ENCODE results near the gene MBNL2.

Gene MBNL2

GRCh38 chr13:97408938-97409337 is 186.8 kb downstream of the MBNL2 start:
- no peak for DNase-seq (ENCODE audit: low read depth in 4 of 4, low spot score in 1 of 4)

GRCh38 chr13:97411984-97412383 is 189.9 kb downstream of the MBNL2 start:
- DNase-seq (ENCODE audit: low read depth in 4 of 4, low spot score in 1 of 4), result no peak

- DNase-seq (ENCODE audit: low read depth in 4 of 4, low spot score in 1 of 4), result no peak
Measured at GRCh38 chr13:97413694-97414093, 191.6 kb downstream of the MBNL2 start.

DNA sequence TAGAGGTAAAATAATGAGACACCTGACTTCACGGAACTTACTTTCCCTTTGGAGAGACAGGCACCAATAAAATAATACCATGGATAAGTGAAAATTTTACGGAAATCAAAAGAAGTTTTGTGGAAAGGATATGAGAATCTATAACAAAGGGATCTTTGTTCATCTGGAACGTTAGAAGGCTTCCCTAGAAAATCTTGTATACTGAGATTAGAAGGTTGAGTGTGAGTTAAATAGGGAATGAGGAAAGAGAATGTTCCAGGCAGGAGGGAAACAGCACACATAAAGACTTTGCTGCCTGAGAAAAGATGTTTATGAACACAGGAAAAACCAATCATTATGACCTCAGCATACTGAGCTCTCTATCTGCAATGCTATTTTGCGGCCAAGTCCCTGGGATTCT is 192.3 kb downstream of the MBNL2 start:
- DNase-seq (ENCODE audit: low read depth in 4 of 4, low spot score in 1 of 4), result no peak

GRCh38 chr13:97417698-97418097 is 195.6 kb downstream of the MBNL2 start:
- DNase-seq (ENCODE audit: low read depth in 4 of 4, low spot score in 1 of 4), result no peak

DNA sequence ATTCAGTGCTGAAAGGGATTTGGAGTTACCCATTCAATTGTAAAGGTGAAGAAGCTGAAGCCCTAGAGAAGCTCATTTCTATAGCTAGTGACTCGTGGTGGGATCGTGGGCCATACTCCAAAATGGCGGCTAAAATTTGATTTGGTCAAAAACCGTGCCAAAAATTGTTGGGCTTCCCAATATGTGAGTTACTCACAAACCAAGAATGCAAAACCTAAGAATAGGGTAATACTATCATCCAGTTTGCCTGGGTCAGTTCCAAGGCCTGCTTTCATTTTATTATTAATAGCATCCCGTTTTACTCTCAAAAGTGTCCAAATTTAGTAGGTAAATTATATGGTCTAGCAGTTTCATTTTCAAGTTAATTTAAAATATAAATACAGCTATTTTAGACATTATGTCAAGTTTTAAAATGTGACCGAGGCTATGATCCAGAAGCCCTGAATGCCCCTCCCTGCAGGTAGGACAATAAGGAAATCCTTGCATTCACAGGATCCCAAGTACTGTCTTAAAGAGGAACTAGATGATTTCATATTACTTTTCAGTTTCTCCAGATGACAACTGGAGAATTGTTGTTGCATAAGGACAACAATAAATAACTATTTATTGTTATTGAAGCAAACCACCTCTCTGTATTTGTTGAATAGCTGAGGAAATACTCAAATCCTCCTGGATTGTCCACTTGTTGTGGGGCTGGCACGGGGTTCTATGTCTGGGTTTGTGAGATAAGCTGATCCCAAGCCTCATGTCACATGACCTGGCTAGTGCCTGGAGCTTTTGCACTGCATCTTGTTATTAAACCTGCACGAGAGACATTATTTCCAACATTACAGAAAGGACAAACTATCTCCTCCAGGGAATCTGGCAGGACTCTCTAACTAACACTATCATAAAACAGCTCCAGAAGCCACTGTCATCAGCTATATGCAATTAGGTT is 200.3 kb downstream of the MBNL2 start:
- DNase-seq (ENCODE audit: low read depth in 4 of 4, low spot score in 1 of 4), result no peak

DNA sequence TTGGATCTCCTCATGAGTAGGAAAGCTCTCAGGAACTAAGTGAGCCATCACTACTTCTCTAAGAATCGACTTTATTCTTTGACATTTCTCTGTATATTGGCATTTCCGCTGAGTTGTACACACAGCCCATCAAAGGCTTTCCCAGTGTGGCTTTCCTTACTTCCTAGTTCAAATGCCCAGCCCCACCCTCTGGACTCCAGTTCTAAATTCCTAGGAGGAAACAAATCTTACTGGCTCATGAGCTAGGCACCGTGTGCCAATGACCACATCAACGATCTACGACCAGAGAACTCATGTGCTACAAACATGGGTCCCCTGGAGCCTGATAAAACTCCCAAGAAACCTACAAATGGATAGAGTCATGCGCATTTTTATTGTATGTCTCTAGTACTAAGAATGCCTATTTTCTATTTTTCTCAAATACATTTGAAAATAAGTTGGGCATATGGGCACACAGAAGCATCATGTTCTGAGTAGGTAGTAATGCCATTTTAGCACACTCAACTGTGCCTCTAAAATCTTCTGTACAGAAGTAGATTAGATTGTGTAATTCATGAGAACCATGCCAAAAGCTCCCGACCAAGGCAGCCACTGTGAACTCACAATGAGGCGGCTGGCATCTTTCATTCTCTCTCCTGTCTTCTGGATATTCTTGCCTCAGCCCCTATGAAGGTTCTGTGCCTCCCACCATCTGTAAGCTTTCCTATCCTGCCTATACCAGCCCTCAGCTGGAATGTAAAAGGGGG is 201.3 kb downstream of the MBNL2 start:
- no peak for DNase-seq (ENCODE audit: low read depth in 4 of 4, low spot score in 1 of 4)

DNA sequence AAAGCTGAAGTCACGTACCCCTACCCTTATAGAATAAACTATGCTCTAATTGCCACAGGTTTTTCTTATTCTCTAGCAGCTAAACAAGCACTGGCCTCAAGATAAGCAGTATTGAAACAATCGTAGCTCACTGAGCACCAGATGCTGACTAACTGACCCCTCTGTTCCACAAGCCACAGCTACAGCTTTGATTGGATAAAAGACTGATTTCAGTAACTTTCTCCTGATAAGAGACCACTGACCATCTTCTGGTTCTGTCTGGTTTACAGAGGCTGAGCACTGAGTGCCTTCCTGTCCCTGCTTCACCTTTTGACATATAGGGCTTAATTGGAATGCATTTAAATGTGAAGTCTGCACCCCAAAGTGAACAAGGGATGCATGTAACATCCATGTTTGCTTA is 203.5 kb downstream of the MBNL2 start:
- DNase-seq (ENCODE audit: low read depth in 4 of 4, low spot score in 1 of 4), result no peak

GRCh38 chr13:97426695-97427094 is 204.6 kb downstream of the MBNL2 start:
- no peak for DNase-seq (ENCODE audit: low read depth in 4 of 4, low spot score in 1 of 4)

DNA sequence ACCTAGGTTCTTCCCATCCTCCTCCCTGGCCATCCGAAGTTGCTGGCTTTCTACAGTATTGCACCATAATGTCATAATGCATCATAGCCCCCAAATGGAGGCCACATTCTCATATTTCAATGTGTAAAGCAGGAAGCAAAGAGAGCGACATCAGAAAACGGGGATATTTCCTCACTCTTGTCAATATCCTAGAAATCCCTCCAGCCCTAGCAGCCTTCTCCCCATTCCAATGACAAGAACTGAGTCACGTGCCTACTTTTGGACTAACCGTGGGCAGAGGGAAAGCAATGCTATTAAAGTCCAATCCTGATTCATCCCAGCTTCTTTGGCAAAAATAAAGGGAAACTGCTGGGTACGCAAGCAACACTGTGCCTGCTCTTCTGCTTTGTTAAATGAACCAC is 207.5 kb downstream of the MBNL2 start:
- DNase-seq (ENCODE audit: low read depth in 4 of 4, low spot score in 1 of 4), result no peak

GRCh38 chr13:97430296-97430695 is 208.2 kb downstream of the MBNL2 start:
- no peak for DNase-seq (ENCODE audit: low read depth in 4 of 4, low spot score in 1 of 4)

DNA sequence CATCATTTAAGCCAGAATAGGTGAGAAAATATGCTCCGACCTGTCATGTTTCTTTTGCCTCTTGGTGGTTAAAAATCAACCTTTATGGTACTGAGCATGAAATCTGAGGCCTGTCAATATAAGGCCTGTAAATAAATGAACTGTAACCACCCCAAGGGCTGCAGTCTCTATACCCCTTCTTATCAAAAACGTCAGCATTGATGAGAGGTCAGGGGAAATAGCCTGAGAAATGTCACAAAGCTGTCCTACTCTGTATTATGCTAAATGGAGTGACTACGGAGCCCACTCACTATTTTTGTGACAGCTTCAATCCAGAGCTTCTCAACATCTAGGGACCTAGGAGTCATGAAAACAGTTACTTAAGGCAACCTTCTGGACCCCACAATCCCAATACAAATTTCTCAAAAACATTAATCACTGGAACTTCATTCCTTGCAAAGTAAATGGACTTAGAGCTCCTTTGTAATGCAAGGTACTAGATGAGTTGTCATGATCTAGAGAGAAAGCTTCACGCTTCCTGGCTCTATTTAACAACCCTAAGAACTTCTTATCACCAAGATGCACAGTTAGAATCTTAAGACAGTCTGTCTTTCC is 209.1 kb downstream of the MBNL2 start:
- no peak for DNase-seq (ENCODE audit: low read depth in 4 of 4, low spot score in 1 of 4)

- DNase-seq (ENCODE audit: low read depth in 4 of 4, low spot score in 1 of 4), result no peak
Measured at GRCh38 chr13:97432232-97432916, 210.2 kb downstream of the MBNL2 start.

- DNase-seq (ENCODE audit: low read depth in 4 of 4, low spot score in 1 of 4), result peak; percentile 84 to 98 (median 94)
Measured at GRCh38 chr13:97432917-97433726, 211.0 kb downstream of the MBNL2 start.

- peak; percentile 70 to 83 (median 82) for DNase-seq (ENCODE audit: low read depth in 4 of 4, low spot score in 1 of 4)
Measured at GRCh38 chr13:97433727-97434396, 211.7 kb downstream of the MBNL2 start, which contains the start of gene RAP2A. Gene RAP2A, plus strand, starts transcription at chr13:97434169. Its CDS starts 302 bp downstream, at chr13:97434471.

DNA sequence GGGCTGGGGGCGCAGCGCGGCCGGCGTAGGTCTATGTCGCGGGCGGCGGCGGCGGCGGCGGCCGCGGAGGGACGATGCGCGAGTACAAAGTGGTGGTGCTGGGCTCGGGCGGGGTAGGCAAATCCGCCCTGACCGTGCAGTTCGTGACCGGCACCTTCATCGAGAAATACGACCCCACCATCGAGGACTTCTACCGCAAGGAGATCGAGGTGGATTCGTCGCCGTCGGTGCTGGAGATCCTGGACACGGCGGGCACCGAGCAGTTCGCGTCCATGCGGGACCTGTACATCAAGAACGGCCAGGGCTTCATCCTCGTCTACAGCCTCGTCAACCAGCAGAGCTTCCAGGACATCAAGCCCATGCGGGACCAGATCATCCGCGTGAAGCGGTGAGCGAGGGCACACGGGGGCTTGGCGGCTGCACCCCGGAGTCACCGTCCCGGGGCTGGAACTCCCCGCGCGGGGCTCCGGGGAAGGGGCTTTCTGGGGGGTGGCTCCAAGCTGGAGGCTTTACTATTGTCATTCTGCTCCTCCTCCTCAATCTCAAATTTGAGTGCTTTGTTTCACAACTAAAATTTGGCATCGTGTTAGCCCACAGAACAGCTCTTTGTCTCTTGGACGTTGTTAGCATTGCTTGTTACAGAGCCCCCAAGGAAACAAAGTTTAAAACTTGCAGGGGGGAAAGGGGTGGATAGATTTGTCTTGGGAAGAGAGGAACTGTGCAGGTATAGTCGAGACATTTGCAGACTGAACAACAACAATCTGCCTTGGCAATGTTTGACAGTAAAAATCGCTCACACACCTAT is 212.5 kb downstream of the MBNL2 start:
- DNase-seq (ENCODE audit: low read depth in 4 of 4, low spot score in 1 of 4), result peak in 3 of 4 experiments; percentile 4 to 15 (median 9)

DNA sequence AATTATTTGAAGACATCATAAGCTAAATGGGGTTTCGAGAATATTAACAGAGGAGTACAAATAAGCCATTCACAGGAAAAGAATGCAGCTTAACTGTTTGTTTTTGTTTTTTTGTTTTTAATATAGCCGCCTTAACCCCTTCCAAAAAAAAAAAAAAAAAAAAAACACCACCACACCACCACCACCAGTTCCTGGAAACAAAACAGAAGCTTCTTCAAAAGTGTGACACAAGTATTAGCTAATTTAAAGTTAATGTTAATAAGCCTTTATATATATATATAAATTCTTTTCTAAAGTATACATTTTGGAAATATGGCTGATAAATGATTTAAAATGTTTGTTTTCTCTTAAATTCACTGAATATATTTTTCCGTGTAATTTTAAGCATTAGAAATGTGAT is 213.2 kb downstream of the MBNL2 start:
- no peak for DNase-seq (ENCODE audit: low read depth in 4 of 4, low spot score in 1 of 4)

GRCh38 chr13:97435794-97436193 is 213.7 kb downstream of the MBNL2 start:
- DNase-seq (ENCODE audit: low read depth in 4 of 4, low spot score in 1 of 4), result no peak

DNA sequence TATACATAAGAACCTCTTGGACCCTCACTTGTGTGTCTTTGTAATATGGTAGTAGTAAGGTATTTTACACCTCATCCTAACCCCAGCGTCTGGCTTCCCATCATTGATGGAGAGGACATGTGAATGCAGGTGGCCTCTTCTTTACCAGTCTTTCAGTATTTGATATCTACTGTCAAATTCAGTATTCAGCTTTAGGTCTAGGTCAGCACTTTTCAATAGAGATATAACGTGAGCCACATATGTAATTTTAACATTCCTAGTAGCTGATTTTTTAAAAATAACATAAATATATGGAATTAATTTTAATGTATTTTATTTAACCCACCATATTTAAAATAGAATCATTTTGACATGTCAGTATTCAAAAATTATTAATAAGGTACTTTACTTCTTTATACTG is 214.7 kb downstream of the MBNL2 start:
- DNase-seq (ENCODE audit: low read depth in 4 of 4, low spot score in 1 of 4), result no peak

Measured in stimulated activated CD4-positive, alpha-beta T cell treated with anti-CD3 and anti-CD28 coated beads, Interleukin-1b, Interleukin-23, amount 100 ng/mL, for 24 hours (primary cell).